Measurements from ENCODE around the gene NRG3. TPM values are rescaled to one million over a fixed set of nuclear protein-coding genes. Genes with fewer than 3 reads are reported as not detected.

Gene NRG3
- polyA plus RNA-seq, 2 donors = 0.01 to 0.04 TPM

DNA sequence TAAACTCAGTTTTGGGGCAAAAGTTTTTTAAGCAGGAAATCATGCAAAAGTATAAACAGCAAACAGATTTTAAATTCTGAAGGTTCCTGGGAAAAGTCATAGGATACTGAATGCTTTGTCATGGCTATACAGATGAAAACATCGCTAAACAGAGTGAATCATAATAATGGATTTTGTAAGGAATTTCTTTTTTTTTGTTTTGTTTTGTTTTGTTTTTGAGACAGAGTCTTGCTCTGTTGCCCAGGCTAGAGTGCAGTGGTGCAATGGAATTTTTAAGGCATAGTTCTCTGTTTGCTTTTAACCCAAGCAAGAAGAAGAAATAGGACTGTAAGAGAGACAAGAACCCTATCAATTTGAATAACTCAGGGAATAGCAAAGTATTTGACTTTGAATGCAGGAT, 285.3 kb downstream of the NRG3 start:
- Histone ChIP-seq H3K4me1 (ENCODE audit: control insufficient read depth in 2 of 2, insufficient read depth in 2 of 2, low read length in 1 of 2) (no peaks in the 10 kb centered on the region), H3K36me3 (ENCODE audit: control insufficient read depth in 2 of 2, insufficient read depth in 2 of 2, low read length in 1 of 2) (no peaks in the 10 kb centered on the region), H3K9me3 (ENCODE audit: control insufficient read depth in 2 of 2, insufficient read depth in 1 of 2, low read depth in 1 of 2, low read length in 1 of 2) (no peaks in the 10 kb centered on the region), H3K27me3 (ENCODE audit: control insufficient read depth in 1 of 2, insufficient read depth in 2 of 2, low read length in 2 of 2) (no peaks in the 10 kb centered on the region), H3K27ac (ENCODE audit: low read depth in 2 of 2, low read length in 1 of 2) (no peak overlapping the region), H3K4me3 (ENCODE audit: low read depth in 1 of 2, low read length in 2 of 2) (no peak overlapping the region)
- 82 to 93% methylated on average over 1 of the region's 1 CpG for WGBS, 2 donors

DNA sequence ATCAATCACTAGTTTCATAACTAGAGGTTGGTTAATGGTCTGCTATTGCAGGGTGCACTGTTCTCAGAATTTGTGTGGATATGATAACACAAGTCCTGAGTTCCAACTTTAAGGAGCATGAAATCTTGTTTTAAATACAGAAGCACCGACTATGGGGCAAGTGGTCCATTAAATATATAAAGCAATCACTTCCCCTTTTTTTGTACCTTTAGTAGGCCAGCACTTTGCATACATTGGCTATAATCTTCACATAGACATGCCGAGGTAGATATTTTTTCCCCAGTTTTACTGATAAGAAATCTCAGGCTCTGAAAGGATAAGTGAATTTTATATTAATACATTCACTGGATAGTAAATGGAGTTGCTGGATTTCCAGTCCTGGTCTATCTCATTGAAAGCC, 286.3 kb downstream of the NRG3 start:
- H3K27me3 ChIP-seq (ENCODE audit: control insufficient read depth in 1 of 2, insufficient read depth in 2 of 2, low read length in 2 of 2) = no peaks in the 10 kb centered on the region
- no peaks in the 10 kb centered on the region for H3K4me1 ChIP-seq (ENCODE audit: control insufficient read depth in 2 of 2, insufficient read depth in 2 of 2, low read length in 1 of 2)
- no peak overlapping the region for H3K4me3 ChIP-seq (ENCODE audit: low read depth in 1 of 2, low read length in 2 of 2)
- no peak overlapping the region for H3K27ac ChIP-seq (ENCODE audit: low read depth in 2 of 2, low read length in 1 of 2)
- H3K36me3 ChIP-seq (ENCODE audit: control insufficient read depth in 2 of 2, insufficient read depth in 2 of 2, low read length in 1 of 2) = no peaks in the 10 kb centered on the region
- WGBS, 2 donors = 74 to 81% methylated on average over 2 of the region's 2 CpGs
- no peaks in the 10 kb centered on the region for H3K9me3 ChIP-seq (ENCODE audit: control insufficient read depth in 2 of 2, insufficient read depth in 1 of 2, low read depth in 1 of 2, low read length in 1 of 2)

DNA sequence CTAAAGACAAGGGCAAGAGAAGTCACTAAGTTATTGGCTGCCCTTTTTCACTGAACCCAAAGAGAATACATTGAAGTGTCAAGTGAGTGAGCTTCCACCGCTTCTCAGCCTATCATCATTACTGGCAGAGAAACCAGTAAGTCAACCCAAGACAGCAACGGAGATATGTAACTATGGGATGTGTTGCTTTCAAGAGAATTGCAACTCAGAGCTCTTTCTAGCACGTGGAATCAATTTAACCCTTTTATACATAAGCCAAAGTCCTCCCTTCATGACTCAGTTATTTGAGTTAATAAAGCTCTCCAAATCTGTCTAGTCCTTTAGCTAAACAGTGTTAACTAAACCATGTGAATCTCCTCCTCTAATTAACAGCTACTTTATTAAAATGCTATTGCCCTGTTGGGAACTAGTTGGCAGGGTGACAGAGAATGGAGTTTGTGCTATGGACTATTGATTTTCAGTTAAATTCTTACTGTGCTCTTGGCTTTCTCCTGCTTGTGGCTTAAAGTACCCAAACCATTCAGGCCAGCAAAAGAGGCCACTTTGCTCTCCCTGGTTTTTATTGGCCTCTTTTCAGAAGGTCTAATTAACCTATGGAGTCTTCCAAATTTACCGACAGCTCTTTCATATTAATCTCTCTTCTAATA, 287.7 kb downstream of the NRG3 start:
- no peaks in the 10 kb centered on the region for H3K36me3 ChIP-seq (ENCODE audit: control insufficient read depth in 2 of 2, insufficient read depth in 2 of 2, low read length in 1 of 2)

DNA sequence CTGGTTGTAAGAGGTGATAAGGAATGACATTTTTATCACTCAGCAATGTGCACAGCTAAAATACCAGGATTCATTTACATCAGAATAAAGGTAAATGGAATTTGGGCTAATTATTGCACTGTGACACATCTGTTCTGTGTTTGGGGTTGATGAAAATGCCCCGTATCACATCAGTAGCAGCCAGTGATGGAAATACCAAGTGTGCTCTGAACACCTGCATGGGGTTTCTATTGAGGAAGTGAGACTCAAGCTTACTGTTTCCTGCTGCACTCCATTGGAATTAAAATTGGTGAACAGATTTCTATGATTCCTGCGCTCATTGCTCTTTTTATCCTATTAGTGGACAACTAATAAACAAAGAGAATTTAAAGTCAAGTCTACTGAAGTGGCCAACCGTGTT, 296.9 kb downstream of the NRG3 start:
- no peaks in the 10 kb centered on the region for H3K4me1 ChIP-seq (ENCODE audit: control insufficient read depth in 2 of 2, insufficient read depth in 2 of 2, low read length in 1 of 2)
- H3K27me3 ChIP-seq (ENCODE audit: control insufficient read depth in 1 of 2, insufficient read depth in 2 of 2, low read length in 2 of 2) = no peaks in the 10 kb centered on the region
- H3K27ac ChIP-seq (ENCODE audit: low read depth in 2 of 2, low read length in 1 of 2) = no peak overlapping the region
- H3K36me3 ChIP-seq (ENCODE audit: control insufficient read depth in 2 of 2, insufficient read depth in 2 of 2, low read length in 1 of 2) = no peaks in the 10 kb centered on the region
- 85% methylated on average over 3 of the region's 3 CpGs for WGBS, 2 donors
- no peak overlapping the region for H3K4me3 ChIP-seq (ENCODE audit: low read depth in 1 of 2, low read length in 2 of 2)
- no peaks in the 10 kb centered on the region for H3K9me3 ChIP-seq (ENCODE audit: control insufficient read depth in 2 of 2, insufficient read depth in 1 of 2, low read depth in 1 of 2, low read length in 1 of 2)

More for the DNA sequence above, 287.7 kb downstream of the NRG3 start:
- H3K9me3 ChIP-seq (ENCODE audit: control insufficient read depth in 2 of 2, insufficient read depth in 1 of 2, low read depth in 1 of 2, low read length in 1 of 2) = no peaks in the 10 kb centered on the region
- H3K4me3 ChIP-seq (ENCODE audit: low read depth in 1 of 2, low read length in 2 of 2) = no peak overlapping the region
- 55 to 58% methylated on average over 4 of the region's 4 CpGs for whole genome bisulfite sequencing, 2 donors
- no peaks in the 10 kb centered on the region for H3K4me1 ChIP-seq (ENCODE audit: control insufficient read depth in 2 of 2, insufficient read depth in 2 of 2, low read length in 1 of 2)
- H3K27ac ChIP-seq (ENCODE audit: low read depth in 2 of 2, low read length in 1 of 2) = no peak overlapping the region
- H3K27me3 ChIP-seq (ENCODE audit: control insufficient read depth in 1 of 2, insufficient read depth in 2 of 2, low read length in 2 of 2) = no peaks in the 10 kb centered on the region

DNA sequence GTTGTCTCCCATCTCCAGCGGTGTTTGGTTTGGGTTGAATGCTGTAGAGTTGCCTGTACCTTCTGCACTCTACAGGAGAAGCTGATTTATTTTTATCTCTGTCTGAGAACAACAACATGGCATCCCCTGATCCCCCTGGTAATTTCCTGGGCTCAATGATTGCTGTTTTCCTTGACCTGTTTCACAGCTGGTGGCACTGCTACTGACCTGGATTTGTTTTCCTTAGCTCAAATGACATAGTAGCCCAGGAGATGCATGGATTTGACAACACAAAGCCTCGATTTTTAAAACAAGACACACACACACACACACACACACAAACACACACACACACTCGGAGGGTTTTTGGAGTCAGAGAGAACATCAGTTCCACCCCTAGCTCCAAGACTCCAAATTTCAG, 301.6 kb downstream of the NRG3 start:
- Histone ChIP-seq H3K9me3 (ENCODE audit: control insufficient read depth in 2 of 2, insufficient read depth in 1 of 2, low read depth in 1 of 2, low read length in 1 of 2) (no peaks in the 10 kb centered on the region), H3K4me1 (ENCODE audit: control insufficient read depth in 2 of 2, insufficient read depth in 2 of 2, low read length in 1 of 2) (no peaks in the 10 kb centered on the region), H3K36me3 (ENCODE audit: control insufficient read depth in 2 of 2, insufficient read depth in 2 of 2, low read length in 1 of 2) (no peaks in the 10 kb centered on the region), H3K4me3 (ENCODE audit: low read depth in 1 of 2, low read length in 2 of 2) (no peak overlapping the region), H3K27me3 (ENCODE audit: control insufficient read depth in 1 of 2, insufficient read depth in 2 of 2, low read length in 2 of 2) (no peaks in the 10 kb centered on the region), H3K27ac (ENCODE audit: low read depth in 2 of 2, low read length in 1 of 2) (no peak overlapping the region)
- WGBS, 2 donors = 48 to 54% methylated on average over 3 of the region's 3 CpGs

DNA sequence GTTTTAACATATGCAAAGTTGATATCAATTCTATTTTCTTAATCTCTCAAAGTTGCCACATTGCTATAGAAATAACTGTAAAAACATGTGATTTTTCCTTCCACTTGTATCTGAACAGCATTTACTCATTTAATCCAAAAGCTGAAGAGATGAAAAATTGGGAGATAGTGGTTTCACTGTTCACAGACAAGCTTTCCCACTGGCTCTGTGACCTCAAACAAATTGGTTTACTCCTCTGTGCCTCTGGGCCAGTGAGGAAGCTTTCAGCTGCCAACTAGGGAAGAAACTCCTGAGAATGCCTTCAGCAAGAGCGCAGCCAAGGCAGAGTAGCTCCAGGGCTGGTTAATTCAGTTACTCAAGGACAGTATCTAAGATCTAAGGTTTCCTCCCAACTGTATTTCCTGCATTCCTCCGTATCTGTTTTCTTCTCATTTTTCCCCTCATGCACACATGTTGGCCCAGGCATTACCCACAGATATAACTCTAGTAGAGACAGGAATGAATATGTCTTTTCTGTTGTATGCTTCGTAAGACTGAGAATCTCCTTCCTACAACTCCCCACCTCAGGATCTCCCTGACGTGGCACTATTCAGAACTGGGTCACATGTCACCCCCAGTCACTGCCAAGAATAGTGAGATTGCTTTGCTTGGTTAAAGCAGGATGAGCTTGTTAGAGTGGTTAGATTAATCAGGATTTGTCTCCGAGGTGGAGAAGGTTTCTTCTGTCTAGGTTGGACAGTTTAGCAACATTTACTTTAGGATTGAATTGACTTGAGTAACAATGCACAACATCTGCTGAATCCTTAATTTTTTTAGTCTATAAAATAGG, 315.7 kb downstream of the NRG3 start:
- H3K9me3 ChIP-seq (ENCODE audit: control insufficient read depth in 2 of 2, insufficient read depth in 1 of 2, low read depth in 1 of 2, low read length in 1 of 2) = peaks cover 0 to 3% of the 10 kb centered on the region in 2 donors
- no peak overlapping the region for H3K27ac ChIP-seq (ENCODE audit: low read depth in 2 of 2, low read length in 1 of 2)
- no peak overlapping the region for H3K4me3 ChIP-seq (ENCODE audit: low read depth in 1 of 2, low read length in 2 of 2)
- H3K4me1 ChIP-seq (ENCODE audit: control insufficient read depth in 2 of 2, insufficient read depth in 2 of 2, low read length in 1 of 2) = no peaks in the 10 kb centered on the region
- H3K36me3 ChIP-seq (ENCODE audit: control insufficient read depth in 2 of 2, insufficient read depth in 2 of 2, low read length in 1 of 2) = no peaks in the 10 kb centered on the region
- 49 to 64% methylated on average over 5 of the region's 5 CpGs for WGBS, 2 donors
- no peaks in the 10 kb centered on the region for H3K27me3 ChIP-seq (ENCODE audit: control insufficient read depth in 1 of 2, insufficient read depth in 2 of 2, low read length in 2 of 2)

DNA sequence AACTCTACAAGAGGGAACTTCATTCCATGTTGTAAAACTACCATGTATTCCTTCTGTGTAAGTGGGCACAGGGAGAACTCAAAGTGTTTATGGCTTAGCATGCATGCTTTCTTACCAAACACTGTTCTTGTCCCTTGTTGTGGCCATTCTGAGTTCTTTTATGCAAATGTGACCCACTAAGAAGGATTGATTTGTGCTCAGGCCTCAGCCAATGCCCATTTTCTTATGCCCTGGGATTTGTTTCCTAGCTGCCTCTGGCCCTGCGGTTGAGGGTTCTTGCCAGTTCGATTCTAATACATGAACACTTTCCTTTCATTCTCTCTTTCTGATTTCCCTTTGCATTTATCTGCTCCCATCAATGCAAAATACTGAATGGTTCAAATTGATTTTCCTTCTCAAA, 316.7 kb downstream of the NRG3 start:
- 69 to 84% methylated on average over 2 of the region's 2 CpGs for WGBS, 2 donors
- Histone ChIP-seq H3K27ac (ENCODE audit: low read depth in 2 of 2, low read length in 1 of 2) (no peak overlapping the region), H3K27me3 (ENCODE audit: control insufficient read depth in 1 of 2, insufficient read depth in 2 of 2, low read length in 2 of 2) (no peaks in the 10 kb centered on the region), H3K4me1 (ENCODE audit: control insufficient read depth in 2 of 2, insufficient read depth in 2 of 2, low read length in 1 of 2) (no peaks in the 10 kb centered on the region), H3K9me3 (ENCODE audit: control insufficient read depth in 2 of 2, insufficient read depth in 1 of 2, low read depth in 1 of 2, low read length in 1 of 2) (peaks cover 0 to 3% of the 10 kb centered on the region in 2 donors), H3K4me3 (ENCODE audit: low read depth in 1 of 2, low read length in 2 of 2) (no peak overlapping the region), H3K36me3 (ENCODE audit: control insufficient read depth in 2 of 2, insufficient read depth in 2 of 2, low read length in 1 of 2) (no peaks in the 10 kb centered on the region)

DNA sequence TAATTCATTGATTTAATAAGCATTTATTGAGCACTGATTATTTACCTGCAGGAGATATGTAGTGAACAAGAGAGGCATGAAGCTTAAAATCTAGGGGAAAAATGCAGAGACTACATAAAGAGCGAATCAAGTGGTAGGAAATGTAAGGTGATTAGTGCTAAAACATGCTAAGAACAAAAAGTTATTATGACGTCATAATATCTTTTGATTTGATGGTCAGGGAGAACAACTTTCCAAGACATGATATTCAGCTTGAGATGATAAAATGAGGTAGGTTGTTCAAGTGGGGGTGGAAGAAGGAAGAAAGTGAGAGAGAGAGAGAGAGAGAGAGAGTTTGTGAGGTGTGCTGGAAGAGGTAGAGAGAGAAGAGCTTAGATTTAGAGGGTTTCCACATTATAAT, 317.7 kb downstream of the NRG3 start:
- H3K9me3 ChIP-seq (ENCODE audit: control insufficient read depth in 2 of 2, insufficient read depth in 1 of 2, low read depth in 1 of 2, low read length in 1 of 2) = peaks cover 0 to 3% of the 10 kb centered on the region in 2 donors
- no peak overlapping the region for H3K27ac ChIP-seq (ENCODE audit: low read depth in 2 of 2, low read length in 1 of 2)

DNA sequence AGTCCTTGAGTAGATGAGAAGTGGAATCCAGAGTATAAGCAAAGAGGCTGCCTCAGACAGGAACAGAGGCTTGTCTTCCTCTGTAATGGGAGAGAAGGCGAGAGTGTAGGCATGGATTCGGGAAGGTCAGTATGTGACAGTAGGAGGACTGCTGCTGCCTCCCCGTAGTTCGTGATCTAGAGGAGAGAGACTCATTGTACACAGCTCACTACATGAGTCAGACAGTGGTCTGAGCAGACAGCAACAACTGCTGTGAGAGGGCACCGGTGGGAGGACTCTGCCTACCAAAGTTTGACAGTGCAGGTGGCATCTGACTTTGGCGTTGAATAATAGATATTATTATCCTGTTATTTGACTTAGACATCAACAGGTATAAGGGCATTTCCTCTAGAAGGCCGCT, 319.4 kb downstream of the NRG3 start:
- Histone ChIP-seq H3K4me3 (ENCODE audit: low read depth in 1 of 2, low read length in 2 of 2) (no peak overlapping the region), H3K36me3 (ENCODE audit: control insufficient read depth in 2 of 2, insufficient read depth in 2 of 2, low read length in 1 of 2) (no peaks in the 10 kb centered on the region), H3K27ac (ENCODE audit: low read depth in 2 of 2, low read length in 1 of 2) (no peak overlapping the region), H3K4me1 (ENCODE audit: control insufficient read depth in 2 of 2, insufficient read depth in 2 of 2, low read length in 1 of 2) (no peaks in the 10 kb centered on the region), H3K27me3 (ENCODE audit: control insufficient read depth in 1 of 2, insufficient read depth in 2 of 2, low read length in 2 of 2) (no peaks in the 10 kb centered on the region), H3K9me3 (ENCODE audit: control insufficient read depth in 2 of 2, insufficient read depth in 1 of 2, low read depth in 1 of 2, low read length in 1 of 2) (peaks cover 0 to 3% of the 10 kb centered on the region in 2 donors)
- 87 to 89% methylated on average over 7 of the region's 7 CpGs for WGBS, 2 donors

More for the DNA sequence above, 317.7 kb downstream of the NRG3 start:
- 82 to 84% methylated on average over 2 of the region's 2 CpGs for WGBS, 2 donors
- Histone ChIP-seq H3K4me3 (ENCODE audit: low read depth in 1 of 2, low read length in 2 of 2) (no peak overlapping the region), H3K27me3 (ENCODE audit: control insufficient read depth in 1 of 2, insufficient read depth in 2 of 2, low read length in 2 of 2) (no peaks in the 10 kb centered on the region), H3K4me1 (ENCODE audit: control insufficient read depth in 2 of 2, insufficient read depth in 2 of 2, low read length in 1 of 2) (no peaks in the 10 kb centered on the region), H3K36me3 (ENCODE audit: control insufficient read depth in 2 of 2, insufficient read depth in 2 of 2, low read length in 1 of 2) (no peaks in the 10 kb centered on the region)

DNA sequence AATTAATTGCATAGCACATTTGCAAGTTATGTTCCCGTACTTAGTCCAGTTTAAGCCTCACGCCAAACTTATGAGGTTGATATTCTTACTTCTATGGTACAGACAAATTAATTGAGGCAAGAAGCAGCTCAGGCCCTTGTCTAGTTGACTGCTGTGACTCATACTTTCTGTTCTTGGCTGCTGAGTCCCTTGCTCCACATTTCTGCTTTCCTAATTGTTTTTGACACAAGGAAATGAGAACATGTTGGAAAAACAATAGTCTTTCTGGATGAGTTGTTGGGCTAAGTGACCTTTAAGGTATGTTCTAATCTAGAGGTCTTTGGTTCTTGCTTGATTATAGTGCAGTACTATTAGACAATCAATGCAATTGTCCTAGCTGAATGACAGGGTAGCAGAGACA, 331.8 kb downstream of the NRG3 start:
- H3K27me3 ChIP-seq (ENCODE audit: control insufficient read depth in 1 of 2, insufficient read depth in 2 of 2, low read length in 2 of 2) = no peaks in the 10 kb centered on the region
- no peak overlapping the region for H3K4me3 ChIP-seq (ENCODE audit: low read depth in 1 of 2, low read length in 2 of 2)
- no peaks in the 10 kb centered on the region for H3K36me3 ChIP-seq (ENCODE audit: control insufficient read depth in 2 of 2, insufficient read depth in 2 of 2, low read length in 1 of 2)
- no peaks in the 10 kb centered on the region for H3K4me1 ChIP-seq (ENCODE audit: control insufficient read depth in 2 of 2, insufficient read depth in 2 of 2, low read length in 1 of 2)
- WGBS, 2 donors = 91 to 95% methylated on average over 2 of the region's 2 CpGs
- H3K9me3 ChIP-seq (ENCODE audit: control insufficient read depth in 2 of 2, insufficient read depth in 1 of 2, low read depth in 1 of 2, low read length in 1 of 2) = no peaks in the 10 kb centered on the region
- H3K27ac ChIP-seq (ENCODE audit: low read depth in 2 of 2, low read length in 1 of 2) = no peak overlapping the region

Data from esophagus (tissue), 2 donors.